Lung (tissue), 12 donors: ENCODE measurements around the gene SOX18. TPM values are rescaled to one million over a fixed set of nuclear protein-coding genes. Genes with fewer than 3 reads are reported as not detected.

Experiments used
- ATAC-seq: fragments of 200-7000 bp; cut with Tn5 transposase; one replicate; pipeline ENCODE4 v1.9.1; 2020; ENCODE audit warnings: moderate number of reproducible peaks; ENCODE audit not compliant: insufficient read depth, low FRiP score
- DNase-seq, 3 donors: peaks; one replicate each; pipeline ENCODE4 v3.0.0-alpha.2; 2013 to 2017
- H3K27ac ChIP-seq, 2 donors: one replicate each; pipeline ENCODE4 v1.5.1; 2013; ENCODE audit warnings: mild to moderate bottlenecking in 2 of 2, moderate library complexity in 2 of 2, control low read depth in 1 of 2, inconsistent platforms in 1 of 2, low read depth in 1 of 2, low read length in 1 of 2
- H3K27me3 ChIP-seq, 3 donors: one replicate each; pipeline ENCODE4 v1.5.1; 2013; ENCODE audit warnings: low read length in 2 of 3; ENCODE audit not compliant: control insufficient read depth in 3 of 3, insufficient read depth in 3 of 3
- H3K36me3 ChIP-seq, 4 donors: one replicate each; pipeline ENCODE4 v1.5.1; 2013; ENCODE audit warnings: low read length in 4 of 4, mild to moderate bottlenecking in 1 of 4, moderate library complexity in 1 of 4; ENCODE audit not compliant: control insufficient read depth in 4 of 4, insufficient read depth in 4 of 4
- H3K4me1 ChIP-seq, 5 donors: one replicate each; pipeline ENCODE4 v1.5.1; 2013; ENCODE audit warnings: low read length in 5 of 5, mild to moderate bottlenecking in 2 of 5, moderate library complexity in 1 of 5; ENCODE audit not compliant: control insufficient read depth in 5 of 5, insufficient read depth in 5 of 5
- H3K4me3 ChIP-seq: one replicate; pipeline ENCODE4 v1.5.1; 2013; ENCODE audit warnings: mild to moderate bottlenecking, control low read depth, moderate library complexity
- H3K9ac ChIP-seq, 2 donors: one replicate each; pipeline ENCODE4 v1.5.1; 2013; ENCODE audit warnings: low read length in 2 of 2, control low read depth in 1 of 2; ENCODE audit not compliant: insufficient read depth in 1 of 2
- H3K9me3 ChIP-seq, 4 donors: one replicate each; pipeline ENCODE4 v1.5.1; 2013; ENCODE audit warnings: low read length in 3 of 4, mild to moderate bottlenecking in 1 of 4, moderate library complexity in 1 of 4; ENCODE audit not compliant: control insufficient read depth in 4 of 4, insufficient read depth in 3 of 4
- WGBS, 2 donors: extraction: QIAGEN DNeasy Blood & Tissue Kit; methylation state at CpG; one replicate each; pipeline ENCODE4 v1.1.7; 2013; 5-methylcytosine and 5-hydroxymethylcytosine counted together
- polyA plus RNA-seq, 2 donors: library from polyadenylated mRNA; stranded (reverse); fragments of 200-250 nt; gene quantifications; one replicate each; pipeline ENCODE4 v1.2.1, GENCODE V29; 2013
- total RNA-seq, 2 donors: library from RNA; depleted of rRNA in 1 of 2; stranded (reverse); fragments of >200 nt in 1 of 2; gene quantifications; one replicate each; pipeline ENCODE4 v1.2.1, GENCODE V29; 2014 to 2021
- TF ChIP-seq, protein P1 (sequence below): IDR thresholded peaks from 2 replicates; pipeline ENCODE4 v1.5.1; 2012; ENCODE audit warnings: mild to moderate bottlenecking; ENCODE audit errors: control extremely low read depth, extremely low read depth
- donor health status: control.
- donor health status: control.
- donor health status: Bipolar disorder and iron deficiency.
- donor health status: healthy.
- donor health status: DM: yes; HTN: yes; CAD: no.

Gene SOX18
- total and polyA plus RNA-seq, 4 donors: 12.1 to 52.2 (median 29.3) TPM

- Histone ChIP-seq H3K36me3 (peaks cover 0 to 40% (median 12%) of the 10 kb centered on the region in 4 donors), H3K9me3 (no peaks in the 10 kb centered on the region), H3K4me1 (peaks cover 0 to 14% (median 12%) of the 10 kb centered on the region in 5 donors), H3K4me3 (no peak overlapping the region), H3K27me3 (no peaks in the 10 kb centered on the region), H3K27ac (no peak overlapping the region), H3K9ac (no peak overlapping the region)
- WGBS, 2 donors: 92 to 95% methylated on average over 8 of the region's 8 CpGs
- ATAC-seq (no peak), DNase-seq (no peak)
- TF ChIP-seq, protein P1, sequence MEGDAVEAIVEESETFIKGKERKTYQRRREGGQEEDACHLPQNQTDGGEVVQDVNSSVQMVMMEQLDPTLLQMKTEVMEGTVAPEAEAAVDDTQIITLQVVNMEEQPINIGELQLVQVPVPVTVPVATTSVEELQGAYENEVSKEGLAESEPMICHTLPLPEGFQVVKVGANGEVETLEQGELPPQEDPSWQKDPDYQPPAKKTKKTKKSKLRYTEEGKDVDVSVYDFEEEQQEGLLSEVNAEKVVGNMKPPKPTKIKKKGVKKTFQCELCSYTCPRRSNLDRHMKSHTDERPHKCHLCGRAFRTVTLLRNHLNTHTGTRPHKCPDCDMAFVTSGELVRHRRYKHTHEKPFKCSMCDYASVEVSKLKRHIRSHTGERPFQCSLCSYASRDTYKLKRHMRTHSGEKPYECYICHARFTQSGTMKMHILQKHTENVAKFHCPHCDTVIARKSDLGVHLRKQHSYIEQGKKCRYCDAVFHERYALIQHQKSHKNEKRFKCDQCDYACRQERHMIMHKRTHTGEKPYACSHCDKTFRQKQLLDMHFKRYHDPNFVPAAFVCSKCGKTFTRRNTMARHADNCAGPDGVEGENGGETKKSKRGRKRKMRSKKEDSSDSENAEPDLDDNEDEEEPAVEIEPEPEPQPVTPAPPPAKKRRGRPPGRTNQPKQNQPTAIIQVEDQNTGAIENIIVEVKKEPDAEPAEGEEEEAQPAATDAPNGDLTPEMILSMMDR: no peak
Measured at GRCh38 chr20:64074963-64075362, 25.5 kb upstream of the SOX18 start.

GRCh38 chr20:64074184-64074789 lies 24.8 kb upstream of the SOX18 start:
- TF ChIP-seq, protein P1: no peak
- Histone ChIP-seq H3K9me3 (no peaks in the 10 kb centered on the region), H3K4me3 (no peak overlapping the region), H3K36me3 (peaks cover 0 to 40% (median 13%) of the 10 kb centered on the region in 4 donors), H3K9ac (no peak overlapping the region), H3K27ac (no peak overlapping the region), H3K27me3 (no peaks in the 10 kb centered on the region), H3K4me1 (peaks cover 0 to 17% (median 12%) of the 10 kb centered on the region in 5 donors)
- DNase-seq (no peak), ATAC-seq (no peak)
- 93% methylated on average over 28 of the region's 28 CpGs for WGBS, 2 donors

- 93 to 94% methylated on average over 37 of the region's 37 CpGs for WGBS, 2 donors
- Histone ChIP-seq H3K9ac (no peak overlapping the region), H3K27me3 (no peaks in the 10 kb centered on the region), H3K4me1 (peaks cover 0 to 10% (median 8%) of the 10 kb centered on the region in 5 donors), H3K27ac (no peak overlapping the region), H3K9me3 (no peaks in the 10 kb centered on the region), H3K36me3 (peaks cover 0 to 40% (median 14%) of the 10 kb centered on the region in 4 donors), H3K4me3 (no peak overlapping the region)
- TF ChIP-seq, protein P1: no peak
- DNase-seq (no peak), ATAC-seq (no peak)
Measured at GRCh38 chr20:64073476-64074183, 24.2 kb upstream of the SOX18 start.
